ENCODE measurements around the gene C3AR1. TPM values are rescaled to one million over a fixed set of nuclear protein-coding genes. Genes with fewer than 3 reads are reported as not detected.

The C3AR1 gene
- total RNA-seq, 1 experiment from 2014 or later, result 0.09 TPM

DNA sequence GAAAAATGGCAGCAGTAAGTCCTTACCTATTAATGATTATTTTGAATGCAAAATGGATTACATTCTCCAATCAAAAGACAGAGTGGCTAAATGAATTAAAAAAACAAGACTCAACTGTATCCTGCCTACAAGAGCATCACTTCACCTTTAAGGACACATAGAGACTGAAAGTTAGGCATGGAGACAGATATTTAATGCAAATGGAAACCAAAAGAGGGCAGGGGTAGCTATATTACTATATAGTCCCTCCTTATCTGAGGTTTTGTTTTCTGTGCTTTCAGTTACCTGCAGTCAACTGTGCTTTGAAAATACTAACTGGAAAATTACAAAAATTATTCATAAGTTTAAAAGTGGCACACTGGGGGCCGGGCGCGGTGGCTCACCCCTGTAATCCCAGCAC is 33.1 kb upstream of the C3AR1 start:
- DNase-seq (ENCODE audit: low spot score) (no peak), ATAC-seq (no peak)
- Mint-ChIP-seq H3K36me3 (peaks cover 39% of the 10 kb centered on the region), H3K27me3 (ENCODE audit: low read depth) (no peaks in the 10 kb centered on the region), H3K27ac (no peak overlapping the region), H3K4me3 (no peak overlapping the region), H3K4me1 (no peaks in the 10 kb centered on the region), H3K9me3 (peaks cover 22% of the 10 kb centered on the region)
- CTCF ChIA-PET, result interaction anchor here (1.3 kb wide), 1 partner anchor 9 kb away, joined by 5 read pairs; no protein-coding TSS in a partner anchor
- POLR2A ChIA-PET, result no interaction called here
- TF ChIP-seq TP53 (CRISPR knock-in tag; IDR thresholded peaks at IDR 0.05), result no peak
- TF ChIP-seq ZBTB43 (CRISPR knock-in tag; IDR thresholded peaks at IDR 0.05), result no peak
- TF ChIP-seq MYBL2 (CRISPR knock-in tag; IDR thresholded peaks at IDR 0.05), result no peak
- TF ChIP-seq NR2C2 (CRISPR knock-in tag; IDR thresholded peaks at IDR 0.05), result no peak
- no peak for TF ChIP-seq PRDM15 (CRISPR knock-in tag; IDR thresholded peaks at IDR 0.05)
- TF ChIP-seq ERG (CRISPR knock-in tag; IDR thresholded peaks at IDR 0.05), result no peak
- TF ChIP-seq FOXP1 (CRISPR knock-in tag; IDR thresholded peaks at IDR 0.05; ENCODE audit: borderline replicate concordance), result no peak
- no peak for TF ChIP-seq NR3C1 (CRISPR knock-in tag; conservative IDR thresholded peaks at IDR 0.05; ENCODE audit: low read depth)
- TF ChIP-seq AFF4 (CRISPR knock-in tag; IDR thresholded peaks at IDR 0.05; ENCODE audit: borderline replicate concordance), result no peak
- TF ChIP-seq PREB (CRISPR knock-in tag; IDR thresholded peaks at IDR 0.05; ENCODE audit: borderline replicate concordance), result no peak
- no peak for TF ChIP-seq NFE2L1 (CRISPR knock-in tag; IDR thresholded peaks at IDR 0.05)
- TF ChIP-seq ETV6 (CRISPR knock-in tag; IDR thresholded peaks at IDR 0.05), result no peak
- no peak for TF ChIP-seq SP1 (CRISPR knock-in tag; conservative IDR thresholded peaks at IDR 0.05)
- TF ChIP-seq PRRX2 (CRISPR knock-in tag; IDR thresholded peaks at IDR 0.05), result no peak
- no peak for TF ChIP-seq SMAD3 (CRISPR knock-in tag; IDR thresholded peaks at IDR 0.05; ENCODE audit: borderline replicate concordance)
- TF ChIP-seq HMGA2 (CRISPR knock-in tag; IDR thresholded peaks at IDR 0.05), result no peak
- no peak for TF ChIP-seq STAT6 (CRISPR knock-in tag; conservative IDR thresholded peaks at IDR 0.05; ENCODE audit: low read depth)
- no peak for TF ChIP-seq MXD4 (CRISPR knock-in tag; IDR thresholded peaks at IDR 0.05; ENCODE audit: borderline replicate concordance)
- no peak for TF ChIP-seq ATF3 (CRISPR knock-in tag; conservative IDR thresholded peaks at IDR 0.05)
